GM18517 (cell line): ENCODE data around the gene AFF1.

Experiments
- ATAC-seq: cut with Tn5 transposase; IDR thresholded peaks from one replicate; pipeline ENCODE4 v1.9.1; 2021; ENCODE audit warnings: mild to moderate bottlenecking, moderate library complexity; ENCODE audit not compliant: unreplicated experiment

The AFF1 gene

DNA sequence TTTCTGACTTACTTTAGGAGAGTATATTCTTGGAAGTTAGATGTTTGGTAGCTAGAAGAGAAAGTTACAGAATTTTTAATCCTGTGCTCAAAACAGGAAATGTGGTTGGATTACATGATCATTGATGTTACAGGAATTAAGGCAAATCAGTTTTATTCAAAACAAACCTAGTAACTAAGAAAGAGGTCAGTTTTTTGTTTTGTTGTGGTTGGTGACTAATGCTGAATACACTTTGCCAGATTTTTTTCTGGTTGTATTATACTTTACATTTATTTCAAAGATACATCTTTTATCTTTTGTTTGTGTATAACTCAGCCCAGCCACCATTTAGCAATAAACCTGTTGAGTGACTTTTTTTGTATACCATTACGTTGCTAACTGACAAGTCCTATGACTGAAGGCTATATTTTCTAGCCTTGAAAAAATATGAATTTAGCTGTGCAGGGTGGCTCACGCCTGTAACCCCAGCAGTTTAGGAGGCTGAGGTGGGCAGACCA lies 168.9 kb downstream of the AFF1 start:
- no peak for ATAC-seq

DNA sequence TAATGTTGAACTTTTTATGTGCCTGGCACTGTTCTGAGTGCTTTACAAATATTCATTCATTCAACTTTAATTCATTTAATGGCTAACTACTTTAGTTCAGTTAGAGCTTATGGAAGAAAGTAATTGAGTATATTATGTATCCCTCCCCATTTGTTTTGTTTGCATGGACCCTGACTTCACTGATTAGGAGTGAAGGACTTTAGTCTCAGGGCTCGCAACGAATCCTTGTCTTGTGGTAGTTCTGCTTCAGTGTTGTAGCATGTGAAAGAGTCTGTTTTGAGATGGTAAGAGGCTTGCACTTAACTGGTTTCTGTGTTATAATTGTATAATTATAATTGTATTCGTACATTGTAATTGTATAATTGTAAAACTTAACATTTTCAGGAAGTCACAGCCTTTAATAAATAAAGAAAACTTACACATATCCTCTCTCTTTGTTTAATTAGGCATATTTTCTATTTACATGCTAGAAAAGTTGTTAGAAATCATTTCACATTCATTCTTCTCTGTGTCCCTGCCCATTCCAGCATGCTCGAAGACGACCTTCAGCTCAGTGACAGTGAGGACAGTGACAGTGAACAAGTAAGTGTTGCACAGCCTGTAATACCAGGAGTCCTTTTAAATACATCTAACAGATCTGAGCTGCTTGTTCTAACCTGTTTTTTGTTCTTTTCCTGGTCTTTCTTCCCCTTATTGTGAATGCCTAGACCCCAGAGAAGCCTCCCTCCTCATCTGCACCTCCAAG lies 170.5 kb downstream of the AFF1 start:
- no peak for ATAC-seq

DNA sequence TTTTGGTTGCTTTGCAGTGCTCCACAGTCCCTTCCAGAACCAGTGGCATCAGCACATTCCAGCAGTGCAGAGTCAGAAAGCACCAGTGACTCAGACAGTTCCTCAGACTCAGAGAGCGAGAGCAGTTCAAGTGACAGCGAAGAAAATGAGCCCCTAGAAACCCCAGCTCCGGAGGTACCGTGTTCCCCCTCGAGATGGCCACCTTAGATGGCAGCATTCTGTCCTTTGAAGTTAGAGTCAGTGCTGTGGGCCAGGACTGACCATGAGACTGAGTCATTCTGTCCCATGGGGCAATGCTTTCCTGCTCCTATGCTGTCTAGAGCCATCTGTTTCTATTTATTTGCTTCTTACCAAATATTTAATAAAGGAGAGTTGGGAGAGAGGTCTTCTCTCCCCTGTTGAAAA lies 173.3 kb downstream of the AFF1 start:
- ATAC-seq, result no peak

- ATAC-seq, result no peak
Observed at GRCh38 chr4:87109121-87109520, 174.3 kb downstream of the AFF1 start.

DNA sequence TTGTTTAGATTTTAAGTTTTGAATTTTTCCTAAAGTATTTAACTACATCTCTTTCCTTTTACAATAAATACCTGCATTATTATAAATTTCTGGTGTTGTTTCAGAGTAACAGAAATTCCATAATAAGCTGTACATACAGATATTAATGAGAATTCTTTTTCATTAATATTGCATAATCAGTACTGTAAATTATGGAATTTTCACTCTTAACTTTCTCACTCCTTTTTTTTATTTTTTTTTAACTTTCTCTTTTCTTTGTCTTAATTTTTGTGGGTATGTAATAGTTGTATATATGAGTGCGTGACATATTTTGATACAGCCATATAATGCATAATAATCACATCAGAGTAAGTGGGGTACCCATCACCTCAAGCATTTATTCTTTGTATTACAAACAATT lies 175.1 kb downstream of the AFF1 start:
- no peak for ATAC-seq

GRCh38 chr4:87112063-87112462 lies 177.3 kb downstream of the AFF1 start:
- ATAC-seq, result no peak

DNA sequence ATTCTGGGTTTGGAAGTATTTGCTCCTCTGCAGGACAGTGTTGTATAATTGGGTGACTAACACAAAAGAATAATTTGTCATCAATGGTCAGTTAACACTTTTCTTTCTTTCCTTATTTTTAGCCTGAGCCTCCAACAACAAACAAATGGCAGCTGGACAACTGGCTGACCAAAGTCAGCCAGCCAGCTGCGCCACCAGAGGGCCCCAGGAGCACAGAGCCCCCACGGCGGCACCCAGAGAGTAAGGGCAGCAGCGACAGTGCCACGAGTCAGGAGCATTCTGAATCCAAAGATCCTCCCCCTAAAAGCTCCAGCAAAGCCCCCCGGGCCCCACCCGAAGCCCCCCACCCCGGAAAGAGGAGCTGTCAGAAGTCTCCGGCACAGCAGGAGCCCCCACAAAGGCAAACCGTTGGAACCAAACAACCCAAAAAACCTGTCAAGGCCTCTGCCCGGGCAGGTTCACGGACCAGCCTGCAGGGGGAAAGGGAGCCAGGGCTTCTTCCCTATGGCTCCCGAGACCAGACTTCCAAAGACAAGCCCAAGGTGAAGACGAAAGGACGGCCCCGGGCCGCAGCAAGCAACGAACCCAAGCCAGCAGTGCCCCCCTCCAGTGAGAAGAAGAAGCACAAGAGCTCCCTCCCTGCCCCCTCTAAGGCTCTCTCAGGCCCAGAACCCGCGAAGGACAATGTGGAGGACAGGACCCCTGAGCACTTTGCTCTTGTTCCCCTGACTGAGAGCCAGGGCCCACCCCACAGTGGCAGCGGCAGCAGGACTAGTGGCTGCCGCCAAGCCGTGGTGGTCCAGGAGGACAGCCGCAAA lies 179.6 kb downstream of the AFF1 start:
- no peak for ATAC-seq

DNA sequence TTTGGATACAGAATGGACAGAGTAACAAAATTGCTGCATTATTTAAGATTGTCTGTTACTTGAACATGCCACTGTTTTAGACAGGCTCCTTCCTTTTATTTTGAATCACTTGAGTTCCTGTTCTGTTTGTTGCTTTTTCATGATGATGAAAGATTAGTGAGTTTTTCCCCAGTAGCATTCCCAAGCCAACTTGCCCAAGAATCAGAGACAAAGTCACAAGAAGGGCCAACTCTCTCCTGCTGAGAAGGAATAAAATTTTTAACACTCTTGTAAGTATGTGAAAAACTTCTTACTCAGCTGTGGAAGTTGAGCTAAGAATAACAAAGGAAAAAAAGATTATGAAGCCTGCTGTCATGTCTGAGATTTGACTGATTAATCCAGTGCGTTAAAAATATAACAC lies 181.4 kb downstream of the AFF1 start:
- ATAC-seq, result no peak

DNA sequence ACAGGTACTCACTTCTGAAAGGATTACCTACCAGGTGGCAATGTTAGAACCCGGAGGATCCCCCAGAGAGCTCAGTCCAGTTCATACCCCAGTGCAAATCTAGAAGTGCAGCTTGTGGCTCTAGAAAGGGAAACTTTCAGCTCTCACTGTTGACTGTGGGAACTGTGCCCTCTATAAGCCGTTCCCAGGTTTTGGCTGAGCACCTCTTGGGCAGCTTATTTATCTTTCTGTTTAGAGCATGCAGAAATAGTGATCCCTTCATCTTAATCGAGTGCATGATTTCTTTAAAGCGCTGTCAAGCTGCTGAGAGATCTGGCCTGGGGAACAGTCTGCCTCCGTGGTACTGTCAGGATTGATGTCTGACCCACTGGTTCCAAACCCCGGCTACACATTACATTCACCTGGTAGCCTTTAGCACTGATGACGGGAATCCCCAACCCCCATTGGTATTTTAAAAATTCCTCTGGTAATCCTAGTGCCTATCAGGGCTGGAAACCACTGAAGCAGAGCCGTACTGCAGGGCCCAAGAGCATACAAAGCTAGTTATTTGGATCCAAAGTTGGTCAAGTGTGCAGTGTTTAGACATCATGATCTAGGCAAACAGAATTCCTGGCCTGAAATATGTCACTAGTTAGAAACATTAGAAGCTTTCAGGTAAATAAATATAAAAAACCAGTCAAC lies 182.4 kb downstream of the AFF1 start:
- ATAC-seq, result no peak

- ATAC-seq, result no peak
Observed at GRCh38 chr4:87117732-87118075, 182.9 kb downstream of the AFF1 start.

DNA sequence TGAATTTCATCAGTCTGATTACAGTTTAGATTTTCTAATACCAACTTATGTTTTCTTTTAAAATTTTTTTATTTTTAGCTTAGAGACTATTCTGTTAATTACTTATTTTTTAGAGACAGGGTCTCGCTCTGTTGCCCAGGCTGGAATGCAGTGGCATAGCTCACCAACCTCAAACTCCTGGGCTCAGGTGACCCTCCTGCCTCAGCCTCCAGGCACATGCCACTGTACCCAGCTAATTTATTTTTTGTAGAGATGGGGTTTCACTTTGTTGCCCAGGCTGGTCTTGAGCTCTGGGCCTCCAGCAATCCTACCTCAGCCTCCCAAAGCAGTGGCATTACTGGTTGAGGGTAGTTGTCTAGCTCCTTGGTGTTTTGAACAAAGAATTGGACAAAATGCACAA lies 183.6 kb downstream of the AFF1 start:
- ATAC-seq, result no peak

- no peak for ATAC-seq
Observed at GRCh38 chr4:87118826-87119225, 184.0 kb downstream of the AFF1 start.

GRCh38 chr4:87120010-87120409 lies 185.2 kb downstream of the AFF1 start:
- no peak for ATAC-seq

DNA sequence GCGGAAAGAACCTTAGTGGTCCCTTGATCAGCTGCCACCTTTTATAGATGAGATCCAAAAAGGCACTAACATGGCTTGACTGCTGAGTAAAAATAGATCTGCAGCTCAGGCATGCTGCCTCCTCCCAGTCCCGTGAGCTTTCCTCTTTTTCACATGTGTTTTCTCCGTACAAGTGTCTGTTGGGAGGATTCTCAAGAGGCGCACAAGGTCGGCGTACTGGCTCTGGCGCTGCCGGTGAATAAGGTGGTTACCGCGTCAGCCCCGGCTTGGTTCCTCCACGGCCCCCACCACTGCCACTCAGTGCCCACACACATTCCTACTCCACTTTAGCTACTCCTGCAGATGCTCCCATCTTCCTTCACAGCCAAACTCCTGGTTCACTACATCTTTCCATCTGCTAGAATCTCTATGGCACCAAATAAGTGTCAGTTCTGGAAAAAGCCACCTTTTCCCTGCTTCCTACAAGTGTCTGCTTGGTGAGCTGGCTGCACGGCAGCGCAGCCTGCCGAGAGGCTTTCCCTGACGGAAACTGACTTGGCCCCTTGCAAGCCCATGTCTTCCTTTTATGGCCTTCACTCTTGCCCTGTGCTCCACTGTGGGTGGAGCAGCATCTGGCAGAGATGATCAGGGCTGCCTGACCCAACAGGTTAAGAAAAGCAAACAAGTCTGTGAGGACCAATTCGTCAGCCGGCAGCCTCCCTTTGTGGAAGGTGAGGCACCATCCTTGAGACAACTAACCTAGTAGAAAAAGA lies 185.8 kb downstream of the AFF1 start:
- no peak for ATAC-seq

GRCh38 chr4:87121341-87122065 lies 186.7 kb downstream of the AFF1 start:
- no peak for ATAC-seq

DNA sequence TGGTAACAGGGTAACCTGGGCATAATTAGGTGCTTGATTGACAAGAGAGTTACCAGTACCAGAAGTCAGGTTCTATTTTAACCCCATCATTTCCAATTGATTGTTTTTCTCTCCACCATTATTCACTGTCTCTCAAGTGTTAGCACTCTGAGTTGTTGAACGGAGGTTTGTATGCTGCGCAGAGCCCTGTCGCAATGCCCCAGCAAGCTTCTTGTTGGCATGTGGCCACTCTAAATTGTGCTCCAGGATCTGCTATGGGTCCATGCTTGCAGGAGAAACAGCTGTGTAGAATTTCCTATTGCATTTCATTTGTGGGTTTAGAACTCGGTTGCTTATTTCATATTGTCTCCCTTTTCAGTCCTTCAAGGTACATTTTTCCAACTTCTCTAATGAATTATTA lies 187.4 kb downstream of the AFF1 start:
- no peak for ATAC-seq

DNA sequence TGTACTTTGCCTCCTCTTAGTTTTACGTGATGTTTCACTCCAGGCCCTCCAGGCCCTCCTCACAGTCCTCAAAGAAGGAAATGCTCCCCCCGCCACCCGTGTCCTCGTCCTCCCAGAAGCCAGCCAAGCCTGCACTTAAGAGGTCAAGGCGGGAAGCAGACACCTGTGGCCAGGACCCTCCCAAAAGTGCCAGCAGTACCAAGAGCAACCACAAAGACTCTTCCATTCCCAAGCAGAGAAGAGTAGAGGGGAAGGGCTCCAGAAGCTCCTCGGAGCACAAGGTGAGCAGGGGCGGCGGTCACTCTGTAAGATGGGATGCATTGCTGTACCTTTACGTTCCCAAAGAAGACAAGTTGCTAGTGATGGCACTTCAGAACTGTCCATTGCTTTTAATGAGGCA lies 191.2 kb downstream of the AFF1 start:
- no peak for ATAC-seq

- ATAC-seq, result no peak
Observed at GRCh38 chr4:87128006-87128705, 193.3 kb downstream of the AFF1 start.

DNA sequence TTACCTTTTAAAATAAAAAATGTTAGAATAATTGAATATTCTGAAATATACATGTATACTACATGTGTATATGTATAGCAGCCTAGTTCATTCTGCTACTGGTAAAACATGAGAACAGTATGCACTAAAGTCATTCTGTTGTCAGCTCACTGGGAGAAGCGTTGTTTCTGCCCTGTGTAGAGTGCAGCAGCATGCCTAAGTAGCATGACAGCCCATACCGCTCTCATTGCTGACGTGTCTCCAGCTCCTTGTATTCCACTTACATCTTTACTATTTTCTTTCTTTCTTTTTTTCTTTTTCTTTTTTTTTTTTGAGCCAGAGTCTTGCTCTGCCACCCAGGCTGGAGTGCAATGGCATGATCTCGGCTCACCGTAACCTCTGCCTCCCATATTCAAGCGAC lies 194.9 kb downstream of the AFF1 start:
- no peak for ATAC-seq
